Measurements from ENCODE around the gene ZGLP1. TPM values are rescaled to one million over a fixed set of nuclear protein-coding genes. Genes with fewer than 3 reads are reported as not detected.

ZGLP1 gene
- total RNA-seq, 2 donors from 2014 or later, result 5.3 TPM; not detected in 1

Other genes starting within 250 kb of the ZGLP1 start
- gene SHFL, start 223.5 kb downstream of the ZGLP1 start, total RNA-seq, result 10 to 100 TPM; 42.5 to 56.5 TPM
- gene ANGPTL6, start 207.1 kb downstream of the ZGLP1 start, total RNA-seq, result not detected
- 10 to 100 TPM; 14.6 to 39.0 TPM for gene PPAN, start 203.5 kb downstream of the ZGLP1 start, total RNA-seq
- gene P2RY11, start 198.1 kb downstream of the ZGLP1 start, total RNA-seq, result 10 to 100 TPM in 1 of 2 donors, 1 to 10 TPM in 1; 4.5 to 11.6 TPM
- gene EIF3G, start 189.9 kb downstream of the ZGLP1 start, total RNA-seq, result 100 to 1,000 TPM; 194 to 212 TPM
- 10 to 100 TPM; 57.5 to 61.2 TPM for gene DNMT1, start 114.9 kb downstream of the ZGLP1 start, total RNA-seq
- 10 to 100 TPM in 1 of 2 donors, 1 to 10 TPM in 1; 8.3 to 15.6 TPM for gene S1PR2, start 78.5 kb downstream of the ZGLP1 start, total RNA-seq
- gene MRPL4, start 57.6 kb downstream of the ZGLP1 start, total RNA-seq, result 10 to 100 TPM; 28.4 to 29.9 TPM
- 100 to 1,000 TPM in 1 of 2 donors, 10 to 100 TPM in 1; 41.4 to 160 TPM for gene ICAM1, start 38.7 kb downstream of the ZGLP1 start, total RNA-seq
- 1 to 10 TPM in 1 of 2 donors, under 1 TPM in 1; 0.95 to 2.0 TPM for gene ICAM4, start 22.9 kb downstream of the ZGLP1 start, total RNA-seq
- gene ICAM5, start 19.9 kb downstream of the ZGLP1 start, total RNA-seq, result under 1 TPM; 0.41 to 0.49 TPM
- 10 to 100 TPM; 13.4 to 35.8 TPM for gene FDX2, start 6.2 kb upstream of the ZGLP1 start, total RNA-seq
- gene RAVER1, start 23.7 kb upstream of the ZGLP1 start, total RNA-seq, result 10 to 100 TPM; 31.8 to 33.4 TPM
- gene ICAM3, start 29.8 kb upstream of the ZGLP1 start, total RNA-seq, result 1 to 10 TPM; 3.5 to 8.0 TPM
- gene TYK2, start 70.8 kb upstream of the ZGLP1 start, total RNA-seq, result 10 to 100 TPM; 79.3 to 96.7 TPM
- gene CDC37, start 93.7 kb upstream of the ZGLP1 start, total RNA-seq, result 100 to 1,000 TPM; 133 to 166 TPM
- gene PDE4A, start 110.7 kb upstream of the ZGLP1 start, total RNA-seq, result 10 to 100 TPM; 24.9 to 25.5 TPM
- 10 to 100 TPM; 42.0 to 57.3 TPM for gene KEAP1, start 193.5 kb upstream of the ZGLP1 start, total RNA-seq
- 1 to 10 TPM; 2.4 to 8.7 TPM for gene S1PR5, start 207.6 kb upstream of the ZGLP1 start, total RNA-seq
- gene ATG4D, start 234.1 kb upstream of the ZGLP1 start, total RNA-seq, result 10 to 100 TPM; 17.1 to 30.5 TPM

All from thoracic aorta (tissue), 2 donors.